Kidney capillary endothelial cell (primary cell): ENCODE measurements around the gene VPS9D1.
"Not testable (repeated sequence)": the region's sequence is repeated elsewhere in the genome, so short reads cannot be mapped to it uniquely, and the experiment has no call there.

Experiments used
- DNase-seq: peaks from one replicate; pipeline ENCODE4 v3.0.0-alpha.2; 2018; ENCODE audit warnings: low spot score

Gene VPS9D1

GRCh38 chr16:89709716-89710432, 10.8 kb downstream of the VPS9D1 start:
- no peak for DNase-seq

DNA sequence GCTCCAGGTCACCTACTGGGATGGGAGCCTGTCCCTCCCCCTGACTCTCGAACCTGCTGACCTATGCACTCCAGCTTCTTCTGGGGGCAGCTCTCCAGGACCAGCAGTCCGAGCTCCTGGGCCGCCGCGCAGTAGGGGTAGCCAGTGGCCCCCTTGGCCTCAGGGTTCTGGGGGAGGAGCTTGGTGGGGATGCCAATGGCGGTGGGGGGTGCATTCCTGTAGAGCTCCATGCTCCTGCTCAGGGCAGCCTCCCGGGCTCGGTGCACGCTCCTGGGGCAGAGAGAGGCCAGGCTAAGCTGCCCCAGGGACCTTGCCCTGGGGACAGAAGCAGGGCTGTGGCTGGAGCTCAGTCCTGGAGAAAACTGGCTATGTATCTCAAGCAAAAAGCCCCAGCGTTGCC, 11.5 kb downstream of the VPS9D1 start:
- DNase-seq, result no peak

DNA sequence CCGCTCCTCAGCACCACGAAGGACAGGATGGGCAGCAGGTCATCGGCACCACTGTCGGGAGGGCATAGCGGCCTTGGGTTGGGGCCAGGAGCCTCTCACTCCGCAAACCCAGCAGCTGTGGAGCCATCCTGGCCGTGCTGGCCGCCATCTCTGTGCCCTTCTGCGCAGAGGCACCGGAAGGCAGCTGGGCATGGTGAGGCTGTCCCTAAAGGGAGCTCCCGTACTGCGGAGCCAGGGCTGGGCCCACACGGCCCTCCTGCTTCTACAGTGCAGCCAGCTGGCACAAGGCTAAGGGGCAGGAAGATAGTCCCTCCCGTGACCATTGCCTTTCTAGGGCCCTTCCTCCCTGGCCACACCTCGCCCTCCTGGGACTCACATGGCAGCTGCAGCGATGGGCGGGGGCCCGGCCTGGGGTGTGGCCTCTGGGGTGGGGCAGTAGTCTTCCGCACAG, 12.2 kb downstream of the VPS9D1 start:
- no peak for DNase-seq

DNA sequence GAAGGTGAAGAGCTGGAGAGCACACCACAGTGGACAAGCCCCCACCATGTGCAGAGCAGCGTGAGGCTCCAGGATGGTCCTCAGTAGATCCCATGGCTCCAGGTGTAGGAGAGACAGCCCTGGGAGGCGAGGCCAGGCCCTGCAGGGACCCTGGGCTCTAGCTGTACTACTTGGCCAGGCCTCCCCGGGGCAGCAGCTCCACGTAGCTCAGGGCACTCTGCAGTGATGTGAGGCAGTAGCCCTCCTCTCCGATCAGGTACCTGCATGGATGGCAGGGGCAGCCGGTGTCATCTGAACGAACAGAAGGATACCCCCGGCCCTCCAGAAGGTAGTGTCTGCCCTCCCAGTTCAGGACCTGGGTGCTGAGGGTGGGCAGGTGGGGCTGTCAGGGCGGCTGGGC, 13.0 kb downstream of the VPS9D1 start:
- DNase-seq, result no peak

GRCh38 chr16:89706518-89707260, 14.0 kb downstream of the VPS9D1 start:
- DNase-seq, result no peak

DNA sequence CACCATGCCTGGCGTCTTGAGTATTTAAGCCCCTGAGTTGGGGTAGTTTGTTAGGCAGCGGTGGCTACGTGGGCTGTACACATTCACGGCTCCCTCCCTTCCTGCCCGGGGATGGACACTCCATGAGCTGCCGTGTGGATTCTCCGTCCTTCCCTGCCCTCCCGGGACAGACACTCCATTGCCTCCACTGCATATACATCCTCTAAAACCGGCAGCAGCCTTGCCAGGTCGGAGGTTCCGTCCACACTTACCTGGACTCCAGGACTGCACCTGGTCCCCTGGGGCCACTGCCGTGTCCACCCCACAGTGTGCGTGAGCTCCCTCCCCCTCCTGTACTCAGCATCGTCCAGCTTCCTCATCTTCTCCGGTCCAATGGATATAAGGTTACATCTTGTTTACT, 15.7 kb downstream of the VPS9D1 start:
- no peak for DNase-seq

GRCh38 chr16:89704281-89704680, 16.4 kb downstream of the VPS9D1 start:
- no peak for DNase-seq

GRCh38 chr16:89701425-89702406, 19.0 kb downstream of the VPS9D1 start, which contains the start of gene SPATA2L:
Gene SPATA2L (minus strand): TSS chr16:89701705. CDS start chr16:89701232, 473 bp downstream.
- peak; percentile 57 for DNase-seq

DNA sequence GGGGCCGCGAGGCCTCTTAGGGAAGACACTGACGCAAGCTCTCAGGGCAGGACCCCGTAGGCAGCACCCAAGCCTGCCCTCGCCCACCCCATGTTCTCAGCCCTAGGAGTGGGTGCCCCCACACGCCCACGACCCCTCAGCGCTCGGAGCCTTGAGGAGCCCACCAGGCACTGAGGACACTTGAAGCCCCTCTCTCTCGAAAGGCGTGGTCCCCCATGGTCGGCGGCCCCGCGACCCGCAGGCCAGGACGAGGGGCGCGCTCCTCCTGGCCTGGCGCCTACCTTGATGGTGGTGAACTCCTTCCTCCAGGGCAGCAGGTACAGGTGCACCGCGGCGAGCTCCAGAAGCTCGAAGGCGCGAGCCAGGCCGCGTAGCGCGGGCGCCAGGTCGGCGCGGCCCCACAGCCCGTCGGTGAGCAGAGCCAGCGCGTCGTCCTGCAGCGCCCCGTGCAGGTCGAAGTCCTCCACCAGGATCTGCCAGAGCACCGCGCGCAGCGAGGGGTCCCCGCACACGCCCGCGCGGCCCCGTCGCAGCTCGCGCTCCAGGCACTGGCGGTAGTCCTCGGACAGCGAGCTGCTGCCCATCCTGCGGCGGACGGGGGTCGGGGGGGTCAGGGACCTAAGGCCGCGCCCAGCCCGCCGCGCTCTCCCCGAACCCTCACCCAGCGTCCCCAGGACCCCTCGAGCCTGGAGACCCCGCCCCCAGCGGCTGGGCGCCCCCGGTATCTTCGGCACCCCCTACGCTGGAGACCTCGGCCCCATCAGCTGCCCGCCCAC, 19.9 kb downstream of the VPS9D1 start:
- DNase-seq, result peak; percentile 18

GRCh38 chr16:89700100-89700648, 20.5 kb downstream of the VPS9D1 start:
- DNase-seq, result peak; percentile 97

GRCh38 chr16:89699629-89700099, 21.0 kb downstream of the VPS9D1 start:
- DNase-seq, result not testable (repeated sequence)

GRCh38 chr16:89698717-89699116, 22.0 kb downstream of the VPS9D1 start:
- DNase-seq, result not testable (repeated sequence)

DNA sequence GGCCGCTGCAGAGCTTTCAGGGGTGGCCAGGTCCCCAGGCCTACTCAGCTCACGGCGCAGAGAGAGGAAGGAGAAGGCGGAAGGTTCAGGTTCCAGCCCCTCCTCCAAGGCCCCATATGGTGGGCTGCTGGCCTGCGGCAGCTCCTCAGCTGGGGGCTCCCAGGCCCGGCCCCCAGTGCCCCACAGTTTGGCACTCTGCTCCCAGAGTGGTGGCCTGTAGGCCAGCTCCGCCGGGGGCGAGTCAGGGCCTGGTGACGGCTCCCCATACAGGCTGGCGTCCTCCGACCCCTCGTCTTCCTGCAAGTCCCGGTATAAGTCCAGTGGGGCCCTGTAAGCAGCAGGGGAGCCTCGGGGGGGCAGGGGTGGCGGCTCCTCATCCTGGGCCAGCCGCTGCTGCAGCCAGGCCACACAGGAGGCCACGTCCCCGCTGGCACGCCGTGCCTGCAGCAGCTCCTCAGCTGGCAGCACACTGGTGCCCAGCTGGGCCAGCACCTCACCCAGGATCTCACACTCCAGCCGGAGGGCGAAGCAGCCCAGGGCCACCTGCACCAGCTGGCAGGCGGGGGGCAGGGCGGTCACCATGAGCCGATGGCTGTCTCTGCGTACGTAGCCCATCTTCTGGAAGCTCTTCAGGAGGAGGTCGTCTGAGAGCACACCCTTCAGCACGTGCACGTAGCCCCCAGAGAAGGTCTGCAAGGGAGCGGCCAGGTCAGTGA, 22.9 kb downstream of the VPS9D1 start:
- no peak for DNase-seq

DNA sequence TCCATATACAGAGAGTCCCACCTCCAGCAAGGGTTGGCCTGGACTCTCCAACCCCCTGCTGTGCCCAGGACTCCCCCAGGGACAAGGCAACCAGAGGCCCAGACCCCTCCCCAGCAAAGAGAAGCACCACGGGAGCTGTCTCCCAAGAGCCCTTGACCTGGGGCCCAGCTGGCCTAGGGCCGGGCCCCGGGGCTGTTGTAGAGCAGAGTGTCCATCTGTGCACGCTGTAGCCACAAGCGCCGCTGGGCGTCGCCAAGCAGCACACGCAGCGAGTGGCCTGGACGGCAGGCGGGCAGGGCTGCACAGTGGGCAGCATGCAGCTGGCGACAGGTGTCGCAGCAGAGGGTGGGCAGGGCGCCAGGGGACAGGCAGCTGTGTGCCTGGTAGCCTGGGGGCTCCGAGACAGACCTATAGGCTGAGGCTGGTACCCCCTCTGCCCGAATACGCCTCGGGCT, 23.5 kb downstream of the VPS9D1 start:
- DNase-seq, result no peak

GRCh38 chr16:89696670-89697128, 24.0 kb downstream of the VPS9D1 start:
- no peak for DNase-seq

DNA sequence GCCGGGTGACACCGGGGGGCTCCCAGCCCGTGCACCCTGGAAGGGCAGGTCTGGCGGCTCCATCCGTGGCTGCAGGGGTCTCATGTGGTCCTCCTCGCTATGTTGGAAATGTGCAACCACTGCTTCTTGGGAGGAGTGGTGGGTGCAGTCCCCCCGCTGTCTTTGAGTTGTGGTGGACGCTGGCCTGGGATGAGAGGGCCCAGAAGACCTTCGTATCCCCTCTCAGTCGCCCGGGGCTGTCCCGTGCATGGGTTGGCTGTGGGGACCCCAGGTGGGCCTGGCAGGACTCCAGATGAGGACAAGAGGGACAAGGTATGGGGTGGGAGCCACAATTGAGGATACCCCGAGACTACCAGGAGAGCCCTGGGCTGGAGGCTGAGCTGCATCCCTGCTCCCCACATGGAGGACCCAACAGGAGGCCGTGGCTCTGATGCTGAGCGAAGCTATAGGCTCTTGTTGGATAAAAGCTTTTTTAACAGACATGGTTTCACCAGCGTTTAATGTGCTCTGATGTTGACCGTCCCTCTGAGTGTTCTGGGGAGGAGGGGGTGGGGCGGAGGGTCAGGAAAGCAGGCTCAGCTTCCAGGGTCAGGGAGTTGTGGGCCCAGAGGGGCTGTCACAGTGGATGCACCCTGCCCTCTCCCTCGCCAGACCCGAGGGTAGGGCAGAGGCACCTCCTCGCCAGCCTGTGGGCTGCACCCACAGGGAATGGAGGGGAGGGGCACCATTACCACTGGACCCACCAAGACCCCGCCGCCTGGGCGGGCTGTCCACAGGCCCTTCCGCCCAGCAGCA, 24.6 kb downstream of the VPS9D1 start:
- DNase-seq, result no peak

DNA sequence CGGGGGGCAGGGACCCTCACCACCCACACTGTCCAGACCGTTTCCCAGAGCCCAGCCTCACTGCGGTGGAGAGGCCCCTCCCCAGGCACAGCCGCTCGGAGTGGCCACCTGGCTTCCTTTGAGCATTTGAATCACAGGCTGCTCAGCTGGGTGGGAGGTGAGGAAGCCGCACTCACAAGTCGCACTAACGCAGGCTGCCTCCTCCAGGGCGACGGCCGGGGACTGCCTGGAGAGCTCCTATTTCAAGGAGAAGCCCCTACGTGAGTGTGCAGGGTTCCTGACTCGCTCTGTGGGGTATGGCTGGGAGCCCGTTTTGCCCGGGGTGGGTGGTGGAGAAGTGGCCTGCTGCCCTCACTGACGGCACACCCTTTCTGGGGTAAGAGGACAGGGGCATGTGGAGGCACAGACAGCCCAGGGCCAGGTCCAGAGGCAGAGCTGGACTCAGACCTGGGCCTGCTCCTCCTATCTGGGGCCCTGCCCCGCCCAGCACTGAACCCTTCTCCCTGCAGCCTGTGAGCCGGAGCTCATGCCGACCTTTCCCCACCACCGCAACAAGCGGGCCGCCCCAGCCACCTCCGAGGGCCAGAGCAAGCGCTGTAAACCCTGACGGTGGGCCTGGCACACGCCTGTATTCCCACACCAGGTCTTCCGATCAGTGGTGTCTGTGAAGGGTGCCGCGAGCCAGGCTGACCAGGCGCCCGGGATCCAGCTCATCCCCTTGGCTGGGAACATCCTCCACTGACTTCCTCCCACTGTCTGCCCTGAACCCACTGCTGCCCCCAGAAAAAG, 25.4 kb downstream of the VPS9D1 start:
- no peak for DNase-seq

GRCh38 chr16:89694784-89695085, 26.0 kb downstream of the VPS9D1 start:
- not testable (repeated sequence) for DNase-seq
